SU-DHL-6 (cell line): Measurements from ENCODE around the gene SPSB2.

Source experiments
- CTCF ChIP-seq: fragments of 200-600 bp; sonication (generic); IDR thresholded peaks from one replicate; pipeline ENCODE4 v1.5.1; 2017; ENCODE audit warnings: antibody characterized with exemption, mild to moderate bottlenecking, low read length, moderate library complexity; ENCODE audit not compliant: insufficient read depth, poor library complexity, severe bottlenecking
- EZH2phosphoT487 ChIP-seq: fragments of 200-600 bp; sonication (generic), shearing (Covaris generic); conservative IDR thresholded peaks from 2 replicates; pipeline ENCODE4 v1.6.1; 2018; ENCODE audit warnings: mild to moderate bottlenecking, antibody characterized with exemption, low read length, moderate library complexity, mixed read lengths

GRCh38 chr12:6873094-6874014 lies at the start of gene SPSB2:
- no peak for TF ChIP-seq CTCF
- no peak for TF ChIP-seq EZH2phosphoT487
